CD4-positive, alpha-beta T cell treated with Interleukin-15 for 1 hour (primary cell): ENCODE results near the gene SPG7.

ENCODE experiments used
- DNase-seq: peaks from one replicate; pipeline ENCODE4 v3.0.0-alpha.2; 2020

The SPG7 gene

DNA sequence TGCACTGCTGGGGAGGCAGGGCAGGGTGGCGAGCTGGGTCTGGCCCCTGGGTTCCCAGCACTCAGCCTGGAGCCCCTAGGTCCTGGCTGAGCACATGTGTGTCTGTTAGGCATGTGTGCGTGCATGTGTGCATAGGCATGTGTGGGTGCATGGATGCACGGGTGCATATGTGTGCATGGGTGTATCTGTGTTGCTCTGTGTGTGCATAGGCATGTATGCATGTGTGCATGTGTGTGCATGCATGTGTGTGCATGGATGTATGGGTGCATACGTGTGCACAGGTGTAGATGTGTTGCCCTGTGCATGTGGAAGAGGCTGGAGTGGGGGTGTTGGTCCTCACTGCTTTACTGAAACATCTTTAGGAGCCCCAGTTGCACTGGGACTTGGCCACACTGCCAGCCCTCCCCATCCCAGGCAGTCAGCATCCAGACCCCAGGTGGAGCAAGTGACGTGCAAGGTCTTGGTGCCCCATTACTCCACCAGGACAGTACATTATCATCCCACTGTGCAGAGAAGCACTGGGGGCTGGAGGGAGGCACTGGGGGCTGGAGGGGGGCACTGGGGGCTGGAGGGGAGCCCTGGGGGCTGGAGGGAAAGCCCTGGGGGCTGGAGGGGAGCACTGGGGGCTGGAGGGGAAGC lies 94.9 kb downstream of the SPG7 start:
- no peak for DNase-seq

DNA sequence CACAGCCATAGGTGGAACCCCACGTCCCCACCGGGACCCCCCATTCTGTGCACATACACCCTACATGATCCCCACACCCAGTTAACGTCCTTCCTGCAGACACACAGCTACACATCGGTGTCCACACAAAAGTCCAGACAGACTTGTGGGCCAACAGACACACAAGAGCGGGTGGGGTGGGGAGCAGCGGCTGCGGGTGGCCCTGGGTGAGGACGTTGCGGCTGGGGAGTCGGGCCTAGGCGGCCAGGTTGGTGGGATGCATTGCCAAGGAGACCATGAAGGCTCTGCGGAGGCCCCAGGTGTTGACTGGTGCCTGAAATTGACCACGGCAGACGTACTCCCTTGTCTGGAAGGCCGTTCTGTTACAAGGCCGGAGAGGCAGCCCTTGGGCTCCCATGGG lies 96.6 kb downstream of the SPG7 start:
- DNase-seq = no peak

DNA sequence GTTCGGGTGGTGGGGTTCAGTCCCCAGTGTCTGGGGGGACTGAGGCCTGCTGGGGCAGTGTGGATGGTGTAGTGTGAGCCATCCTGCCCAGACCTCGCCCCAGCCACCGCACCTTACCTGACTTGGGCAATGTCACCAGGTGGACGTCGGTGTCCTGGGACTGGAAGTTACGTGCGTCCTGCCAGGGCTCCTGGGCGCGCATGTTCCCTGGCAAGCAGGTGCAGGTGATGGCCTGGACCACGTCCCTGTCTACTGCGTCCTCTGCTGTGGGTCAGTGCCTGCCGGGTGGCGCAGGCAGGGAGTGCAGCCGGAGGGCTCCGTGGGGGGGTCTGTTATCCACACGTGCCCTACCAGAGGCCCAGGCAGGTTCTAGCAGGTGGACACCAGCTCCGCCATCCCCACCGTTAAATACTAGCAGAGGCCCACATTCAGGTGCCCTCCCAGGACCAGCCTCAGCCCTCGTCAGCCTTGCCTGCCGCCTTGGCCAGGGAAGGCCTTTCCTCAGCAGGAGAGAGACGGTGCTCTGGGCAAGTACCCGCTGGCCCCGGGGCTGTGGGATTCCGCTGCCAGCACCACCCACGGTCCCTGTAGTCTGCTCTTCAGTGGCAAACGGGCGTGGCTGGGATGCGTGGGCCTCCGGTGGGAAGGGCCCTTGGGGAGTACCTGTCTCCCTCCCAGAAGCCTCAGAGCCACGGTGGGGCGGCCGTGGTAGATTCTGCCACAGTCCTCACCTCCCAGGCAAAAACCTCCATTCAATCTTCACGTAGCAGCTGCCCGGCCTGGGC lies 97.2 kb downstream of the SPG7 start:
- DNase-seq = no peak

DNA sequence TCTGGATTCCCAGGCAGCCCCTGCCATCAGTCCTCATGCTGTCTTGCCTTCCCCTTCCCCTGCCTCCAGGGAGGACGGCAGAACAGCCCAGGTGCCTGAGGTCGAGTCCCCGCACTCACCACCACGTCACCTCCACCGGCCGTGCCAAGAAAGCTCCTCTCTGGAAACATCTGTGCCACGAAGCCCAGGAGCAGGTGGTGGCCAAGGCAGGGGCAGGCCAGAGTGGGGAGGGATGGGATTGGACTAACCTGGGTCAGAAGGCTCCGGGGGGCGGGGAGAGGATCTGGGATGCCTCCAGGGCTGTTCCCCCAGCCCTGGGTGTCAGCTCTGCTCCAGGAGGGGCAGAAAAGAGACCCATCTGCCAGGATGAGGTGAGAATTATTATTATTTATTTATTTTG lies 97.8 kb downstream of the SPG7 start:
- DNase-seq = no peak
